Liver (tissue), 3 donors: Measurements from ENCODE around the gene MARCHF2.

Source experiments
- TAF1 ChIP-seq: conservative IDR thresholded peaks from 2 replicates; pipeline ENCODE4 v1.6.1; 2016; ENCODE audit warnings: antibody characterized with exemption, mild to moderate bottlenecking
- TF ChIP-seq, protein P1 (sequence below): fragments of 150-350 bp; IDR thresholded peaks from 2 replicates; pipeline ENCODE4 v1.5.1; 2017; ENCODE audit warnings: improper control_type of control experiment, low read depth, low read length; ENCODE audit not compliant: missing input control
- donor health status: healthy.
- donor health status: healthy.

DNA sequence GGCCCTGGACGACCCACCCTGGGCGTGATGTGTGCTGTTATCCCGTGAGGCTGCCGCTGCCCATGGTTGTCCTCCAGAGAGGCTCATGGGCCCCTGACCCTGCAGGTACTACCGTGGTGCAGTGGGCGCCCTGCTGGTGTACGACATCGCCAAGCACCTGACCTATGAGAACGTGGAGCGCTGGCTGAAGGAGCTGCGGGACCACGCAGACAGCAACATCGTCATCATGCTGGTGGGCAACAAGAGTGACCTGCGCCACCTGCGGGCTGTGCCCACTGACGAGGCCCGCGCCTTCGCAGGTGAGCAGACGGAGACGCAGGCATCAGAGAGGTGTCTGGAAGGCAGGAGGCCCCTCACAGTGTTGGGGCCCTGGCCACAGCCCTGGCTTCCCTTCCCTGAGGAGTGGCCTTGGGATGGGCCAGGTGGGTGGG, 11.1 kb upstream of the MARCHF2 start:
- TF ChIP-seq, protein P1, sequence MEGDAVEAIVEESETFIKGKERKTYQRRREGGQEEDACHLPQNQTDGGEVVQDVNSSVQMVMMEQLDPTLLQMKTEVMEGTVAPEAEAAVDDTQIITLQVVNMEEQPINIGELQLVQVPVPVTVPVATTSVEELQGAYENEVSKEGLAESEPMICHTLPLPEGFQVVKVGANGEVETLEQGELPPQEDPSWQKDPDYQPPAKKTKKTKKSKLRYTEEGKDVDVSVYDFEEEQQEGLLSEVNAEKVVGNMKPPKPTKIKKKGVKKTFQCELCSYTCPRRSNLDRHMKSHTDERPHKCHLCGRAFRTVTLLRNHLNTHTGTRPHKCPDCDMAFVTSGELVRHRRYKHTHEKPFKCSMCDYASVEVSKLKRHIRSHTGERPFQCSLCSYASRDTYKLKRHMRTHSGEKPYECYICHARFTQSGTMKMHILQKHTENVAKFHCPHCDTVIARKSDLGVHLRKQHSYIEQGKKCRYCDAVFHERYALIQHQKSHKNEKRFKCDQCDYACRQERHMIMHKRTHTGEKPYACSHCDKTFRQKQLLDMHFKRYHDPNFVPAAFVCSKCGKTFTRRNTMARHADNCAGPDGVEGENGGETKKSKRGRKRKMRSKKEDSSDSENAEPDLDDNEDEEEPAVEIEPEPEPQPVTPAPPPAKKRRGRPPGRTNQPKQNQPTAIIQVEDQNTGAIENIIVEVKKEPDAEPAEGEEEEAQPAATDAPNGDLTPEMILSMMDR = no peak
- TF ChIP-seq TAF1 = no peak
